Measurements from ENCODE around the gene FADS1. TPM values are rescaled to one million over a fixed set of nuclear protein-coding genes. Genes with fewer than 3 reads are reported as not detected.

The FADS1 gene
- total RNA-seq, 2 experiments from 2014 or later: 63.6 to 68.2 TPM

GRCh38 chr11:61853698-61854169, 36.9 kb upstream of the FADS1 start:
- no peaks in the 10 kb centered on the region for H3K27me3 Mint-ChIP-seq
- H3K36me3 Mint-ChIP-seq (ENCODE audit: low read depth): peaks cover 38% of the 10 kb centered on the region
- DNase-seq: no peak
- no peaks in the 10 kb centered on the region for H3K9me3 Mint-ChIP-seq
- POLR2A ChIA-PET: no interaction called here
- peaks cover 1% of the 10 kb centered on the region for H3K4me1 Mint-ChIP-seq
- CTCF ChIA-PET: no interaction called here
- no peak overlapping the region for H3K27ac Mint-ChIP-seq
- no peak overlapping the region for H3K4me3 Mint-ChIP-seq

GRCh38 chr11:61851900-61852295, 35.1 kb upstream of the FADS1 start:
- Mint-ChIP-seq H3K36me3 (ENCODE audit: low read depth) (peaks cover 54% of the 10 kb centered on the region), H3K27ac (no peak overlapping the region), H3K9me3 (no peaks in the 10 kb centered on the region), H3K4me3 (no peak overlapping the region), H3K27me3 (no peaks in the 10 kb centered on the region), H3K4me1 (peaks cover 1% of the 10 kb centered on the region)
- POLR2A ChIA-PET: no interaction called here
- DNase-seq: no peak
- CTCF ChIA-PET: interaction anchor here (1.0 kb wide), 1 partner anchor 230 kb away, joined by 3 read pairs; no protein-coding TSS in a partner anchor

- Mint-ChIP-seq H3K4me1 (peaks cover 1% of the 10 kb centered on the region), H3K36me3 (ENCODE audit: low read depth) (peaks cover 59% of the 10 kb centered on the region), H3K27ac (no peak overlapping the region), H3K4me3 (no peak overlapping the region), H3K27me3 (no peaks in the 10 kb centered on the region), H3K9me3 (no peaks in the 10 kb centered on the region)
- no peak for DNase-seq
- ChIA-PET POLR2A (no interaction called here), CTCF (interaction anchor here (1.0 kb wide), 1 partner anchor 230 kb away, joined by 3 read pairs; no protein-coding TSS in a partner anchor)
These were observed 34.5 kb upstream of the FADS1 start for GRCh38 chr11:61851113-61851899.

GRCh38 chr11:61850687-61851086, 33.9 kb upstream of the FADS1 start:
- Mint-ChIP-seq H3K27ac (no peak overlapping the region), H3K4me3 (no peak overlapping the region), H3K9me3 (no peaks in the 10 kb centered on the region), H3K27me3 (no peaks in the 10 kb centered on the region), H3K4me1 (peaks cover 1% of the 10 kb centered on the region), H3K36me3 (ENCODE audit: low read depth) (peaks cover 62% of the 10 kb centered on the region)
- ChIA-PET CTCF (no interaction called here), POLR2A (no interaction called here)
- DNase-seq: no peak

- Mint-ChIP-seq H3K27me3 (no peaks in the 10 kb centered on the region), H3K36me3 (ENCODE audit: low read depth) (peaks cover 64% of the 10 kb centered on the region), H3K27ac (no peak overlapping the region), H3K4me3 (no peak overlapping the region), H3K9me3 (no peaks in the 10 kb centered on the region), H3K4me1 (peaks cover 1% of the 10 kb centered on the region)
- CTCF ChIA-PET: interaction anchor here (1.8 kb wide), 1 partner anchor 52 kb away, joined by 5 read pairs; no protein-coding TSS in a partner anchor
- POLR2A ChIA-PET: interaction anchor here (0.8 to 1.1 kb wide), 2 partner anchors 32 to 55 kb away, joined by 3 to 4 read pairs; partner anchors contain the start of genes FADS1 and FEN1
- no peak for DNase-seq
These were observed 31.8 kb upstream of the FADS1 start for GRCh38 chr11:61848631-61849030.

GRCh38 chr11:61847914-61848581, 31.2 kb upstream of the FADS1 start:
- no peak for DNase-seq
- Mint-ChIP-seq H3K4me3 (no peak overlapping the region), H3K9me3 (no peaks in the 10 kb centered on the region), H3K27me3 (no peaks in the 10 kb centered on the region), H3K4me1 (no peaks in the 10 kb centered on the region), H3K27ac (no peak overlapping the region), H3K36me3 (ENCODE audit: low read depth) (peaks cover 66% of the 10 kb centered on the region)
- POLR2A ChIA-PET: interaction anchor here (0.8 to 1.1 kb wide), 2 partner anchors 32 to 55 kb away, joined by 3 to 4 read pairs; partner anchors contain the start of genes FADS1 and FEN1
- CTCF ChIA-PET: no interaction called here

GRCh38 chr11:61846362-61847020, 29.7 kb upstream of the FADS1 start:
- ChIA-PET POLR2A (no interaction called here), CTCF (no interaction called here)
- no peak overlapping the region for H3K4me3 Mint-ChIP-seq
- no peak overlapping the region for H3K27ac Mint-ChIP-seq
- H3K27me3 Mint-ChIP-seq: no peaks in the 10 kb centered on the region
- DNase-seq: no peak
- H3K4me1 Mint-ChIP-seq: no peaks in the 10 kb centered on the region
- no peaks in the 10 kb centered on the region for H3K9me3 Mint-ChIP-seq
- peaks cover 68% of the 10 kb centered on the region for H3K36me3 Mint-ChIP-seq (ENCODE audit: low read depth)

- H3K27ac Mint-ChIP-seq: no peak overlapping the region
- peaks cover 70% of the 10 kb centered on the region for H3K36me3 Mint-ChIP-seq (ENCODE audit: low read depth)
- POLR2A ChIA-PET: interaction anchor here (1.1 kb wide), 1 partner anchor 11 kb away, joined by 3 read pairs; no protein-coding TSS in a partner anchor
- no peaks in the 10 kb centered on the region for H3K4me1 Mint-ChIP-seq
- H3K27me3 Mint-ChIP-seq: no peaks in the 10 kb centered on the region
- CTCF ChIA-PET: interaction anchor here (0.8 kb wide), 1 partner anchor 263 kb away, joined by 5 read pairs; no protein-coding TSS in a partner anchor
- no peak overlapping the region for H3K4me3 Mint-ChIP-seq
- H3K9me3 Mint-ChIP-seq: no peaks in the 10 kb centered on the region
- no peak for DNase-seq
These were observed 28.2 kb upstream of the FADS1 start for GRCh38 chr11:61844909-61845565.

GRCh38 chr11:61842528-61842820, 25.7 kb upstream of the FADS1 start:
- POLR2A ChIA-PET: no interaction called here
- CTCF ChIA-PET: no interaction called here
- Mint-ChIP-seq H3K27me3 (no peaks in the 10 kb centered on the region), H3K4me3 (no peak overlapping the region), H3K9me3 (no peaks in the 10 kb centered on the region), H3K36me3 (ENCODE audit: low read depth) (peaks cover 76% of the 10 kb centered on the region), H3K27ac (no peak overlapping the region), H3K4me1 (peaks cover 2% of the 10 kb centered on the region)
- no peak for DNase-seq

GRCh38 chr11:61841636-61842527, 25.1 kb upstream of the FADS1 start:
- Mint-ChIP-seq H3K4me3 (no peak overlapping the region), H3K27me3 (no peaks in the 10 kb centered on the region), H3K4me1 (peaks cover 2% of the 10 kb centered on the region), H3K9me3 (no peaks in the 10 kb centered on the region), H3K36me3 (ENCODE audit: low read depth) (peaks cover 71% of the 10 kb centered on the region), H3K27ac (peak overlapping the region; percentile 9)
- ChIA-PET POLR2A (no interaction called here), CTCF (no interaction called here)
- DNase-seq: no peak

- Mint-ChIP-seq H3K27ac (no peak overlapping the region), H3K9me3 (no peaks in the 10 kb centered on the region), H3K27me3 (no peaks in the 10 kb centered on the region), H3K36me3 (ENCODE audit: low read depth) (peaks cover 65% of the 10 kb centered on the region), H3K4me3 (no peak overlapping the region), H3K4me1 (peaks cover 11% of the 10 kb centered on the region)
- DNase-seq: no peak
- ChIA-PET CTCF (interaction anchor here (0.6 to 1.3 kb wide), 3 partner anchors 38 to 107 kb away, joined by 3 read pairs; no protein-coding TSS in a partner anchor), POLR2A (no interaction called here)
These were observed 23.6 kb upstream of the FADS1 start for GRCh38 chr11:61840371-61840770.

- H3K27me3 Mint-ChIP-seq: no peaks in the 10 kb centered on the region
- H3K27ac Mint-ChIP-seq: no peak overlapping the region
- peaks cover 17% of the 10 kb centered on the region for H3K4me1 Mint-ChIP-seq
- DNase-seq: no peak
- POLR2A ChIA-PET: no interaction called here
- peaks cover 66% of the 10 kb centered on the region for H3K36me3 Mint-ChIP-seq (ENCODE audit: low read depth)
- CTCF ChIA-PET: interaction anchor here (1.0 to 1.3 kb wide), 3 partner anchors 42 to 106 kb away, joined by 3 to 4 read pairs (median 3); no protein-coding TSS in a partner anchor
- H3K9me3 Mint-ChIP-seq: no peaks in the 10 kb centered on the region
- no peak overlapping the region for H3K4me3 Mint-ChIP-seq
These were observed 22.9 kb upstream of the FADS1 start for GRCh38 chr11:61839742-61840141.

Data from activated CD4-positive, alpha-beta memory T cell treated with anti-CD3 and anti-CD28 coated beads, Interleukin-2, amount 10 ng/mL, durations not matched to agents 7 days and 5 days (primary cell).